GM18517 (cell line): Measurements from ENCODE around the gene NEUROG1.
"Not testable (repeated sequence)": the region's sequence is repeated elsewhere in the genome, so short reads cannot be mapped to it uniquely, and the experiment has no call there.

Experiments
- ATAC-seq: cut with Tn5 transposase; IDR thresholded peaks from one replicate; pipeline ENCODE4 v1.9.1; 2021; ENCODE audit warnings: mild to moderate bottlenecking, moderate library complexity; ENCODE audit not compliant: unreplicated experiment

The NEUROG1 gene

DNA sequence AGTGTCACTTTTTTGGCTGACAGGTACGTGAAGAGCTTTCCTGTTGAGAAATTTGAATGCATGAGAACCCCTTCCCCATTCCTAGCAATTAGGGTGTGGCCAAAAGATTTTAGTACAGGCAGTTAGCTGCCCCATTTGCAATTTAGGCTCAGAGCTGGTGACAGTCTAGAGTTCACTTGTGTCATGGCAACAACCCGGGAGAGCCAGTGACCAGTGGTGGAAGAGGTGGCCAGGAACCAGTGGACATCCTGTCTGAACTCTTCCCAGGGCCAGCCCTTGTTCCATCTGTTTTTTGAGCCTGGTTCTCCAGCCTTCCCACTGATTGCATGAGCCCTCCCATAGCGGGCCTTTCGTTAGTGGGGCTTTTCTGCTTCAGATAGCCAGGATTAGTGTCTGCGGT, 2.5 kb upstream of the NEUROG1 start:
- ATAC-seq: no peak

DNA sequence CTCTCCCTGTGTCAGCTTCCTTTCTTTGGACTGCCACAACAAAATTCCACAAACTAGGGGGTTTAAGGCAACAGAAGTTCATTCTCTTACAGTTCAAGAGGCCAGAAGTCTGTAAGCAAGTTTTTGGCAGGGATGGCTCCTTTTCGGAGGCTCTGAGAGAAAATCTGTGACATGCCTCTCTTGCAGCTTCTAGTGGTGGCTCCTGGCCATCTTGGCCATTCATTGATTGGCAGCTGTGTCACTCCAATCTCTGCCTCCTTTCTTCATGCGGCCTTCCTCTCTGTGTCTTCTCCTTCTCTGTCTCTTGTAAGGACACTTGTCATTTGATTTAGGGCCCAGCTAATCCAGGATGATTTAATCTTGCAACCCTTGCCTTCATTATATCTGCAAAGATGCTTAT, 2.0 kb upstream of the NEUROG1 start:
- no peak for ATAC-seq

DNA sequence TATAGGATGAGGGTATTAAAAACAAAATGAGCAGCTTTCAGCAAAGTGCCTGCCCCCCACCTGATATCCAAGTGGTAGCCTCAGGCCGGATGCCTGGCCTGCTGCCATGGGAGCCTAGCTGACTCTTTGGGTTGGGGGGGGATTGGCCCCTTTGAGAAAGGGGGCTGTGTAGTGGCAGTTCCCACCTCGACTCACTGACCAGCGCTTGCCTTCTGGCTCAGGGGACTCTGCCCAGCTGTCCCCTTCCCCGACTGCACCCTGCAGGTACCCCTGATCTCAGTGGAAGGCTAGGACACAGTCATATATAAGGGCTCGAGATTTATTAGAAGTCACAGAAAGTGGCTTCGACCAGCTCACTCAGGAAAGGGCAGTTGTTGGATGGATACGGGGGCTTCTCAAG, 1.5 kb upstream of the NEUROG1 start:
- ATAC-seq: no peak

DNA sequence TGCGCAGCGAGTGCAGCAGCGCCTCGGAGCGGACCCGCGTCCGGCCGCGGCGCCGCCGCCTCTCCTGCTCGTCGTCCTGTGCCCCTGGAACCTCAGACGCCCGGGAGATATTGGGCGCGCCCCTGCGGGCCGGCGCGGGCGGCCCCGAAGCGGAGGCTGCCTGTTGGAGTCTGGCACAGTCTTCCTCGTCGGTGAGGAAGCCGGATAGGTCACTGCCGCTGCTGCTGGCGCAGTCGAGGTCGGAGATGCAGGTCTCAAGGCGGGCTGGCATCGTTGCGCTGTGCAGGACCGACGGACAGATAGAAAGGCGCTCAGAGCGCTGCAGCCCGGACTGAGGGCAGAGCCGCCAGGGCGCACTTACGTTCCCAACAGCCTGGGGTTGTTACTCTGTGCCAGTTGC, 344 bp downstream of the NEUROG1 start:
- ATAC-seq: no peak

DNA sequence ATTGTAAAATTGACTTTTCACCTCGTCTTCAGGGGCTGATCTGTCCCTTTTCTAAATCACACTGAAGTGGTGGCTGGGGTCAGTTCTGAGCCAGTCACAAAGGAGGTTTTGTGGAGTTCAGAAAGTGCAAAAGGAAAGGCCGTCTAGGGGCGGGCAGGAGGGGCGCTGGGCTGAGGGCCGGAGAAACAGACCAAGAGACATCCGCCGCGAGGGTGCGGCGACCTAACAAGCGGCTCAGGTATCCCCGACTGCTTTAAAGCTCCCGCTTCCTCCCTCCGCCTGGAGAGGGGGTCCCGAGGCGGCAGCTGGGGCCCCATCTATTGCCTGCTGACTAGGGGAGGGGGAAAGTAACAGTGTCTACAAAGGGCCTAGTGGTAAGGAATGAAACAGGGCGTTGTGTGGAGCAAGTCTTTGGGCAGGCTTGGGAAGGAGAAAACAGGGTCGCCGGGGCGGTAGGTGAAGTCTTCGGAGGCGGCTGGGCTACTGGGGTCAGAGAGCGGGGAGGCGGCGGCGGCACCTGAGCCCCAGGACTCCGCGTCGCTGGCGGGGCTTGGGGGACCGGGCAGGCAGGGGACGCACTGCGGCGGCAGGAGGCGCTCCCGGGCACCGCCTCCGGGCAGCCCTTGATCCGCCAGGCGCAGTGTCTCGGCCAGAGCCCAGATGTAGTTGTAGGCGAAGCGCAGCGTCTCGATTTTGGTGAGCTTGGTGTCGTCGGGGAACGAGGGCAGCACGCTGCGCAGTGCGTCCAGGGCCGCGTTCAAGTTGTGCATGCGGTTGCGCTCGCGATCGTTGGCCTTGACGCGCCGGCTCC, 950 bp downstream of the NEUROG1 start:
- ATAC-seq: no peak

DNA sequence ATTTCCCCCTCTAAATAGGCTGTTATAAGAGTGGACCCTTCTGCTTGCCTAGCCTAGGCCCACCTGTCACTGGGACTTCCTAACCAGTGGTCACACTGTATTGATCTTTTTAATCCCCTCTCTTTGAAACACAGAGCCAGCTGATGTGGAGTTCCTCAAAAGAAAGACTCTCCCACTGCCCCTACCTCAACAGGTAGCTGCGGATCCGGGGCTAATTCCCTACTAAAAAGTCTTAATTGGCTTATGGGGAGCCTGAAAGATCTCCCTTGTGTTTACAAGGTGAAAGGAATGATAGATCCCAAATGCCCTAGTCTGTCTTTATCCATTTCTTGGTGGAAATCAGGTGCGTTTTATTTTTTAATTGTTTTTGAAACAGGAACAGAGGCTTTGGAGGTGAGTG, 2.0 kb downstream of the NEUROG1 start:
- ATAC-seq: no peak

DNA sequence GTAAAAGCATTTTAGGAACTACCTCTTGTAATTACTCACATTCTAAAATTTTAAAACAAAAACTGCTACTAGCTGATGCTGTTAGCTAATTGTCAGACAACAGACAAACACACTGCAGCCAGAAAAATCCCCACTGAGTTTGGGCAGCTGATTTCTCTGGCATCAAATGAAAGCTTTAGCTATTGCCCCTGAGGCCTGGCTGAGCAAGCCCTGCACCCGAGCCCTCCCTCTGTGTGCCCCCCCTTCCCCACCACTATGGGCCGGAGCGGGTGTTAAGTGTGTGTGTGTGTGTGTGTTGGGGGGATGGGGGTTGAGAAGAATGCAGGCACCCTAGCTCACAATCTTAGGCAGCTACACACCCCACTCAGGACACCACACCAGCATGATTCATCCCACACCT, 2.4 kb downstream of the NEUROG1 start:
- no peak for ATAC-seq

DNA sequence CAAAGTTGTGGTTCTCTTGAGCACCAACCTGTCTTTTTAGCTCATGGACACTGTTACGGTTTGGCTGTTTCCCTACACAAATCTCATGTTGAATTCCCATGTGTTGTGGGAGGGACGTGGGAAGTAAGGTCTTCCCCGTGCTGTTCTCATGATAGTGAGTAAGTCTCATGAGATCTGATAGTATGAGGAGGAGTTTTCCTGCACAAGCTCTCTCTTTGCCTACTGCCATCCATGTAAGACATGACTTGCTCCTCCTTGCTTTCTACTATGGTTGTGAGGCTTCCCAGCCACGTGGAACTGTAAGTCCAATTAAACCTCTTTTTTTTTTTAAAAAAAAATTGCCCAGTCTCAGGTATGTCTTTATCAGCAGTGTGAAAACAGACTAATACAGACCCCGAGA, 6.2 kb downstream of the NEUROG1 start:
- ATAC-seq: not testable (repeated sequence)

DNA sequence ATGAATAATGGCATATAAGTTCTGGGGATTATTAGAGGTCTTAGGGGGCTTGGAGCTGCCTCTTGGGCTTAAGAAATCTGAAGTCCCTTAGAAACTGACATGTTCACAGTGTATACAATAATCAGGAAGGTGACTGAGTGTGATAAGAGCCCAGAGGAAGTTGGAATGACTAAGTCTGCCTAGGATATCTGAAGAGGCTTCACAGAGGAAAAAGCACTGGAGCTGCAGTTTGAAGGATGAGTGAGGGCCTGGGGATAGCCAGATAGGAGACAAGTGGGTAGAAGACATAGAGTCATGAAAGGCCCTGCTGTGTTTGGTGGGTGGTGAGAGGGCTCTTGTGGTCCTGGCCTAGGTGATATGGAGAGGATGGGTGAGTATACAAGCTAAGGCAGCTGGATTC, 8.8 kb downstream of the NEUROG1 start:
- no peak for ATAC-seq

DNA sequence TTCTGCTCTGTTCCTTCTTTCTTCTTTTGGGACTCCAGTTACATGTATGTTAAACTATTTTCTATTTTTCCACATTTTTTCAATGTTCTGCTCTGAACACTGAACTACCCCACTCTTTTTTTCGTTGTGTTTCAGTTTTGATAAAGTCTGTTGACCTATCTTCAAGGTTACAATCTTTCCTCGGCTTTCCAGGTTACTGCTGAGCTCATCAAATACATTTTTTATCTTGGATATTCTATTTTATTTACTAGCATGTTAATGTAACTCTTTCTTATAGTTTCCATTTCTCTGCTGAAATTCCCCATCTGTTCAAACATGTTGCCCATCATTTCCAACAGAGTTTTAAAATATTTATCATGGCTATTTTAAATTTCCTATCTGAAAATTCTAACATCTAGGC, 13.8 kb downstream of the NEUROG1 start:
- ATAC-seq: no peak

DNA sequence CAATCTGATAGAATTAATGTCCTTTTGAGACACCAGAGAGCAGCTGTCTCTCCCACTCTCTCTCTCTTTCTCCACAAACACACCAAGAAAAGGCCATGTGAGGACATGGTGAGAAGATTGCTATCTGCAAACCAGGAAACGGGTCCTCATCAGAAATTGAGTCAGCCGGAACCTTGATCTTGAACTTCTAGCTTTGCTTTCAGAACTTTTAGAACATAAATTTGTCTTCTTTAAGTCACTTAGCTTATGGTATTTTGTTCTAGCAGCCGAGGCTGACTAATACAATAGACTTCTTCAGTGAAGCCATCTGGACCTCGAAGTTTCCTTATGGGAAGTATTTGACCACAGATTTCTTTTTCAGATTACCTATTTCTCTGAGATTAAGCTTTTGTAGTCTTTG, 18.1 kb downstream of the NEUROG1 start:
- ATAC-seq: no peak

DNA sequence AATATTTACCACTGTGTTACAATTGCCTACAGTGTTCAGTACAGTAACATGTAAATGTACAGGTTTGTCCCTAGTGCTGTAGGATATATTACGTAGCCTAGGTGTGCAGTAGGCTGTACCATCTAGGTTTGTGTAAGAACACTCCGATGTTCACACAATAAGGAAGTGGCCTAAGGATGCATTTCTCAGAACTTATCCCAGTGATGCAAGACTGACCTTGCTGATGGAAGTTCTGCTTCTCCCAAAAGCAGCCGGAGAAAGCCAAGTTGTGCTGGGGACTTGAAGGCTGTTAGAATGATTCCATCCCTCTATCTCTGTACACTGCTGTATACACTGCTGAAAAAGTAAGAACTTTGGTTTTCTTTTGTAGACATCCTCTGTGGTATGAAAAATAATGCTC, 21.6 kb downstream of the NEUROG1 start:
- no peak for ATAC-seq

DNA sequence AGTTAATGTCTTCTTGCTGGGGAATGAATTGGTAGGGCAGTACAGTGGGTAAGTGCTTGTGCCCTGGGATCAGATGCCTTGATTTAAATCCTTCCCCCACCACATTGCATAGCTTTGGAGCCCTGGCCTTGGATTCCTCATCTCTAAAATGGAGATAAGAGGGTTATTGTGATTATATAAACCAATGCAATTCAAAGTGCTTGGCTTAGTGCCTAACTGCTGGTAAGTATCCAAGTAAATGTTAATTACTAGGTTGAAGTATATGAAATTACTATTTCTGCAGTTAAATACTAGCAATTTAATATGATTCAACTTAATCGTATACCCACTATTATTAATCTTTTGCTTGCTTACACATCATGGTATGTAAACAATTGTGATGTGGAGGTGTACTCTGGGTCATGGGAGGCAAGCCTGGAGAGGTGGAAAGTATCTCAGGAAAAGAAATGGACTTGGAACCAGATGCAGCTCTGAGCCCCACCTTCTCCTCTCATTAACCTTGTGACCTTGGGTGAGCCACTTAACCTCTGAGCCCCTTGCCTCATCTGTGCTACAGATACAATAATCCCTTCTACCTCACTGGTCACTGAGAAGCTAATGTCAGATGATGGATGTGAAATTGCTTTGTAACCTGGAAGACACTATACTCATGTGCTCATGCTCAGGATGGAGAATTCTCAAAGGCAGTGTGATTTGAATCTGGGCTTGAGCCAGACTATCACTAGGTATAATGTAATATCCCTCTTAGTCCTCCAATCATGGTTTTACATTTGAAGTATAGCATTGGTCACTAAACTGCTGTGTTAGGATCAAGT, 23.8 kb downstream of the NEUROG1 start:
- no peak for ATAC-seq

DNA sequence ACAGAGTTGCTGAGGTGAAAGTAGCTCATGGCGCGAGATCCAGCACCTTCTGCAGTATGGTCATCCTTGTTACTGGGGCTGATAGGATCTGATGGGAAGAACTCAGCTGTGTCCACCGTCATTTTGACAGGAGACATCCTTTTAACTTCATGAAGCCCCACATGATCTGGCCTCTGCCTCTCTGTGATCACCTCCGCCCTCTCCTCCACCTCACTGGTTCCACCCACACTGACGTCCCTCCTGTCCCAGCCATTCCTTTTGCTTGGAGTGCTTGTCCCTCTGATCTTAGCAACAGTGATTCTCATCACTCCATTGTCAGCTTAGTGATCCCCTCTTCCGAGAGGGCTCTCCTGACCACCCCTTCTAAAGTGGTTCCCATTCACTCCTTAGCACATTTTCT, 25.8 kb downstream of the NEUROG1 start:
- ATAC-seq: no peak

DNA sequence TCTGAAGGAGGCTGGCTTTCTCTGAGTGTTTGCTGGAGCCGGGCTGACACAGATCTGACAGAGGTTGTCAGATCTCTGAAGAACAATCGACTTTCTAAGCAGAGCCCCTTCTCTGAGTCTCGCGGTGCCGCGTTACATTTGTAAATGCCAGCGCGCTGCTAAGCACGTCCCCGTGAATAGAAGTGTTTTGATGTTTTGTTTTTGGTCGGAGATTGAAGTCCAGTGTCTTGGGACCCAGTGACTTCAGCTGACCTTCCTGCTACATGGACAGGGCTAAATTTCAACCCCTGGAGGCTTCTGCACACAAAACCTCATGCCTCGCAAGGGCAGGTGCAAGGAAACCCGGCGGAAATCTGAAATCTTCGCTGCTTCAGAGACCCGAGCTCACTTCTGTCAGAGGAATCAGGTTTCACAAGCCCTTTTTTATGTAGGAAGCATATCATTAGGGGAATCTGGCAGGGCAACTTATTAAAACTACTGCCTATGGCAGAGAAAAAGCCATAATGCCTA, 27.2 kb downstream of the NEUROG1 start:
- ATAC-seq: no peak

DNA sequence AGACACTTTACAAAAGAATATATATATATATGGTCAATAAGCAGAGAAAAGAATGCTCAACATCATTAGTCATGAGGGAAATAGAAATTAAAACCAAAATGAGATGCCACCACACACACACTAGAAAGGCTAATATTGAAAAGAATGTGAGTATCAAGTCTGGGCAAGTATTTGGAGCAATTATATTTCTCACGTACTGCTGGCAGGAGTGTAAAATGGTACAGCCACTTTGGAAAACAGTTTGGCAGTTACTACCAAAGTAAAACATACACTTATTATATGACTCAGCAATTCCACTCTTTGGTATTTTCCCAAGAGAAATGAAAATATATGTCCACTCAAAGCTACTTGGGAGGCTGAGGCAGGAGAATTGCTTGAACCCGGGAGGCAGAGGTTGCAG, 29.8 kb downstream of the NEUROG1 start:
- no peak for ATAC-seq

DNA sequence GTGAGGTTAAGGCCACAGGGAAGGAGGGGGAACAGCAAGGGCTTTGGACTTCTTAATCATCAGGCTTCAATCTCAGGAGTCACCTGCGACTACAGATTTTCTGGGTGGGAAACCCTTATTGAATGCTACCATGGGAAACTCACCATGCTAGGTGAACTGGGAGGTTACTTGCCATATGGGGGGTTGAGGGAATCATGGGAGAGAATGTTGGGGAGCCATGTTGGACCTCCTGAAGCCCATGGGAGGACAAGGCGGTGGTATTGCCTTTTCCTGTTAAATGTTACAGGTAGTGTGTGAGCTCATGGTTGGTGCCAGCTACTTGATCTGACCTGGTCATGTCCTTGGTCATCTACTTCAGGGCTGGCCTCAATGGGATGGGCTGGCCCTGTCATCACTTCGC, 31.4 kb downstream of the NEUROG1 start:
- no peak for ATAC-seq

DNA sequence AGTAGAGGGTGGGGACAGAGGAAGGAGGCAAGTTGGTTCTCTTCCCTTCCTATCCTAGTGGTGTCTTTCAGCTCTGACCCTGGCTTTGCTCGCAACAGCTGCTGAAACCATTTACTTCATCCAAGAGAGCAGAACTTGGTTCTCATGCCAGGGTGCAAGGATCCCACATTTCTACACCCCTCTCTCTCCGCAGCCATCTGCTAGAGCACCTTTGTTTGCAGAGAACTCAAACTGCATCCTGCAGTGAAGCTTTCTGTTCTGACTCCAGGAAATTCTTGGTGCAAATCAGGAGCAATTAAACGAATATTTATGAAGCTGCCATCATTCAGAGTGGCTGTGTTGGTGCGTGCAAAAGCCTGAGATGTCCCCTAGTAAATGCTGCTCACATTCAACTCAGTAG, 31.9 kb downstream of the NEUROG1 start:
- no peak for ATAC-seq

DNA sequence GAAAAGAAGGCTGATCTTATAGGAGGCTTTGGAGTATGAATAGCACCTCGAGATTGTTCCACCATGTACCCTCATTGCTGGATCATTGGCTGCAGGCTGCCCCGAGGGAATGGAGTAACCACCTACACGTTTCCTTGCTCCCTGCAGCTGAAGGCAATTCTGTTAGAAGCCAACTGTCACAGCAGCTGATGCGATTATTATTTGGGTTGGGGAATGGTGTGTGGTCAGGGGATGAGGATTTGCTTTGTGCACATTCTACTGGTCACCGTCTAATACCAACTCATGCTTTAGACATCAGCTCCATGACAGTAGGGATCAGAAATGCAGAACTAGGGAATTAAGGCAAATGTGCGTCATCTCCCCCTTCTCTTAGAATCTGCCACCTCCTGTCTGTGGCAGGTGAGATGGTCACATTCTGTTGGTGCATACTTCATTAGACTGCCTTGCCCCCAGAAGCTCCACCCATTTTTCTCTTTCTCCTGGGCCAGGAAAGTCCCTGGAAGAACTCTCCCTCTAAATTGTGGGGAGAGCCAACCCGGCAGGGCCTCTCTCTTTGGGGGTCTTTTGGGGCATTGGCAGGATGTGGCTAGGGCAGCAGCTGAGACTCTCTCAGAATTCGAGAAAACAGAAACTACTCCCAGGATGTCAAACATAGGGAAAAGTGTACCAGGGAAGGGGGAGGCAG, 32.8 kb downstream of the NEUROG1 start:
- ATAC-seq: no peak

DNA sequence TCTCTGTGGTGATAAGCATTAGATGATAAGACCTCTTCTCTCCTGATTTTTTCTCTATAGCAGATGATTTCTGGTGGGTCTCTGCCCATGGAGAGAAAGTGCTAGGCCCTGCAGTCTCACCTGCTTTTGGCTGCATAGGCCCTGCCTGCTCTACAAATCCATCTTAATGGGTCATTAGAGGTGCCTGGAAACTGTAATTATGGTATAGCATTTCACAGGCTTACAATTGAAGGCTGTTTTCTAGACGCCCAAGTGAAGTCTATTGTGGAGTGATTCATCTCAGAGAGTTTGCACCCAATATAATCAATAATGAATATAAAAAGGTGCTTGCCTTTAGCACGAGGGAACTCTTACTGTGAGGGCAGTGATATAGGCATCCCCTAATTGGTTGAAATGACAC, 33.8 kb downstream of the NEUROG1 start:
- no peak for ATAC-seq

DNA sequence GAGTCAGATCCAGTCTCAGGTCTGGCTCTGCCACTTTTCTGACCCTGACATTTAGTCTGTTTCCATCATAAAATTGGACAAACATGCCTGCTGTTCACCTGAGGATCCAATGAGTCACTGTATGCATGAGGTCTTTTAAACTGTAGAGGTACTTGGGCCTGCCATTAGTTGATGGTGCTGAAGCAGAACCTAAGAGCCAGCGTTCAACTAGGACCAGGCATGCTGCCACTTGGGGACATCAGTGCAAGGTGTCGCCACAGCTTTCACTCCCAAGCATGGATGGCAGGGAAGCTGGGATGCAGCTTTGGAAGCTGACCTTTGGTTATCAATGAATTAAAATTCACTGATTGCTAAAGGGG, 37.1 kb downstream of the NEUROG1 start:
- no peak for ATAC-seq
